GM12878 (cell line): ENCODE measurements around the gene CSNK1G2.

ENCODE experiments used
- BHLHE40 ChIP-seq, 2 experiments: fragments of 450-650 bp in 1 of 2; IDR thresholded peaks; 2 replicates each; pipeline ENCODE4 v1.6.1; 2011 to 2017; ENCODE audit warnings: low read depth in 2 of 2, borderline replicate concordance in 1 of 2, improper control_type of control experiment in 1 of 2, low read length in 1 of 2, mild to moderate bottlenecking in 1 of 2
- CEBPB ChIP-seq, 2 experiments: fragments of 150-350 bp in 1 of 2; IDR thresholded peaks; 2 replicates each; pipeline ENCODE4 v1.6.1; 2012 to 2014; ENCODE audit warnings: low read depth in 2 of 2, low read length in 2 of 2, borderline replicate concordance in 1 of 2, inconsistent platforms in 1 of 2
- EZH2 ChIP-seq: IDR thresholded peaks from 2 replicates; pipeline ENCODE4 v1.6.1; 2012; ENCODE audit warnings: low read depth, mild to moderate bottlenecking, control low read depth, inconsistent platforms, low read length, borderline replicate concordance; ENCODE audit not compliant: control insufficient read depth
- NR2F1 ChIP-seq: fragments of 450-650 bp; conservative IDR thresholded peaks from 2 replicates; pipeline ENCODE4 v1.6.1; 2017; ENCODE audit warnings: mild to moderate bottlenecking
- POLR2A ChIP-seq: IDR thresholded peaks from 2 replicates; pipeline ENCODE4 v1.6.1; 2011; ENCODE audit warnings: low read depth, mild to moderate bottlenecking, low read length
- POLR2AphosphoS2 ChIP-seq: IDR thresholded peaks from 2 replicates; pipeline ENCODE4 v1.6.1; 2011; ENCODE audit warnings: low read depth, mild to moderate bottlenecking, low read length, improper control_type of control experiment, moderate library complexity
- RFX5 ChIP-seq: IDR thresholded peaks from 2 replicates; pipeline ENCODE4 v1.6.1; 2011; ENCODE audit warnings: low read depth, low read length, improper control_type of control experiment
- YY1 ChIP-seq: IDR thresholded peaks from 2 replicates; pipeline ENCODE4 v1.6.1; 2011; ENCODE audit warnings: low read depth, mild to moderate bottlenecking, low read length
- ZNF207 ChIP-seq: fragments of 450-650 bp; IDR thresholded peaks from 2 replicates; pipeline ENCODE4 v1.6.1; 2014; ENCODE audit warnings: antibody characterized with exemption, mild to moderate bottlenecking, borderline replicate concordance
- TF ChIP-seq, protein P1 (sequence below), 3 experiments: IDR thresholded peaks in 2 of 3; conservative IDR thresholded peaks in 1 of 3; 2 replicates each; pipeline ENCODE4 v1.5.1; 2011; ENCODE audit warnings: low read depth in 3 of 3, low read length in 3 of 3, mild to moderate bottlenecking in 3 of 3, control low read depth in 2 of 3, moderate library complexity in 2 of 3, inconsistent platforms in 1 of 3, mixed read lengths in 1 of 3; ENCODE audit not compliant: control insufficient read depth in 2 of 3, insufficient read depth in 1 of 3; ENCODE audit errors: extremely low read depth in 1 of 3
- TF ChIP-seq, protein P2 (sequence below): IDR thresholded peaks from 2 replicates; pipeline ENCODE4 v1.6.1; 2011; ENCODE audit warnings: low read depth, low read length, improper control_type of control experiment, borderline replicate concordance
- TF ChIP-seq, protein P3 (sequence below): fragments of 450-650 bp; formaldehyde crosslinking; IDR thresholded peaks from 2 replicates; pipeline ENCODE4 v1.5.0; 2022; ENCODE audit warnings: mild to moderate bottlenecking, missing genetic modification characterization
- TF ChIP-seq, protein P4 (sequence below): IDR thresholded peaks from 2 replicates; pipeline ENCODE4 v1.6.1; 2011; ENCODE audit warnings: low read depth, mild to moderate bottlenecking, low read length, moderate library complexity, borderline replicate concordance; ENCODE audit errors: extremely low read depth
- TF ChIP-seq, protein P5 (sequence below): IDR thresholded peaks from 2 replicates; pipeline ENCODE4 v1.6.1; 2012; ENCODE audit warnings: low read length, inconsistent platforms

DNA sequence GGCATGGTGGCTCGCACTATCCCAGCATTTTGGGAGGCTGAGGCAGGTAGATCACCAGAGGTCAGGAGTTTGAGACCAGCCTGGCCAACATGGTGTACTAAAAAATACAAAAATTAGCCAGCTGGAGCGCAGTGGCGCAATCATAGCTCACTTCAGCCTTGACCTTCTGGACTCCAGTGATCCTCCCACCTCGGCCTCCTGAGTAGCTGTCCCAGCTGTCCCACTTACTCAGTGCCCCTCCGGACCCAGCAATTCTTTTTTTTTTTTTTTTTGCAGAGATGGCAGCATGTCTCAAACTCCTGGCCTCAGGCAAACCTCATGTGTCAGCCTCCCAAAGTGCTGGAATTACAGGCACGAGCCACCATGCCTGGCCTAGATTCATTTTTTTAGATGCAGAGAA, 38.0 kb upstream of the CSNK1G2 start:
- TF ChIP-seq, protein P1, sequence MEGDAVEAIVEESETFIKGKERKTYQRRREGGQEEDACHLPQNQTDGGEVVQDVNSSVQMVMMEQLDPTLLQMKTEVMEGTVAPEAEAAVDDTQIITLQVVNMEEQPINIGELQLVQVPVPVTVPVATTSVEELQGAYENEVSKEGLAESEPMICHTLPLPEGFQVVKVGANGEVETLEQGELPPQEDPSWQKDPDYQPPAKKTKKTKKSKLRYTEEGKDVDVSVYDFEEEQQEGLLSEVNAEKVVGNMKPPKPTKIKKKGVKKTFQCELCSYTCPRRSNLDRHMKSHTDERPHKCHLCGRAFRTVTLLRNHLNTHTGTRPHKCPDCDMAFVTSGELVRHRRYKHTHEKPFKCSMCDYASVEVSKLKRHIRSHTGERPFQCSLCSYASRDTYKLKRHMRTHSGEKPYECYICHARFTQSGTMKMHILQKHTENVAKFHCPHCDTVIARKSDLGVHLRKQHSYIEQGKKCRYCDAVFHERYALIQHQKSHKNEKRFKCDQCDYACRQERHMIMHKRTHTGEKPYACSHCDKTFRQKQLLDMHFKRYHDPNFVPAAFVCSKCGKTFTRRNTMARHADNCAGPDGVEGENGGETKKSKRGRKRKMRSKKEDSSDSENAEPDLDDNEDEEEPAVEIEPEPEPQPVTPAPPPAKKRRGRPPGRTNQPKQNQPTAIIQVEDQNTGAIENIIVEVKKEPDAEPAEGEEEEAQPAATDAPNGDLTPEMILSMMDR (IDR thresholded peaks at IDR 0.05 in 2 of 3, conservative IDR thresholded peaks at IDR 0.05 in 1 of 3; ENCODE audit: control insufficient read depth in 2 of 3, extremely low read depth in 1 of 3, insufficient read depth in 1 of 3, low read depth in 3 of 3, low read length in 3 of 3) = no peak
- TF ChIP-seq POLR2A = no peak
- TF ChIP-seq BHLHE40 (IDR thresholded peaks at IDR 0.05; ENCODE audit: borderline replicate concordance in 1 of 2, low read depth in 2 of 2, low read length in 1 of 2) = no peak
- TF ChIP-seq, protein P2, sequence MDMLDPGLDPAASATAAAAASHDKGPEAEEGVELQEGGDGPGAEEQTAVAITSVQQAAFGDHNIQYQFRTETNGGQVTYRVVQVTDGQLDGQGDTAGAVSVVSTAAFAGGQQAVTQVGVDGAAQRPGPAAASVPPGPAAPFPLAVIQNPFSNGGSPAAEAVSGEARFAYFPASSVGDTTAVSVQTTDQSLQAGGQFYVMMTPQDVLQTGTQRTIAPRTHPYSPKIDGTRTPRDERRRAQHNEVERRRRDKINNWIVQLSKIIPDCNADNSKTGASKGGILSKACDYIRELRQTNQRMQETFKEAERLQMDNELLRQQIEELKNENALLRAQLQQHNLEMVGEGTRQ = no peak
- TF ChIP-seq, protein P3, sequence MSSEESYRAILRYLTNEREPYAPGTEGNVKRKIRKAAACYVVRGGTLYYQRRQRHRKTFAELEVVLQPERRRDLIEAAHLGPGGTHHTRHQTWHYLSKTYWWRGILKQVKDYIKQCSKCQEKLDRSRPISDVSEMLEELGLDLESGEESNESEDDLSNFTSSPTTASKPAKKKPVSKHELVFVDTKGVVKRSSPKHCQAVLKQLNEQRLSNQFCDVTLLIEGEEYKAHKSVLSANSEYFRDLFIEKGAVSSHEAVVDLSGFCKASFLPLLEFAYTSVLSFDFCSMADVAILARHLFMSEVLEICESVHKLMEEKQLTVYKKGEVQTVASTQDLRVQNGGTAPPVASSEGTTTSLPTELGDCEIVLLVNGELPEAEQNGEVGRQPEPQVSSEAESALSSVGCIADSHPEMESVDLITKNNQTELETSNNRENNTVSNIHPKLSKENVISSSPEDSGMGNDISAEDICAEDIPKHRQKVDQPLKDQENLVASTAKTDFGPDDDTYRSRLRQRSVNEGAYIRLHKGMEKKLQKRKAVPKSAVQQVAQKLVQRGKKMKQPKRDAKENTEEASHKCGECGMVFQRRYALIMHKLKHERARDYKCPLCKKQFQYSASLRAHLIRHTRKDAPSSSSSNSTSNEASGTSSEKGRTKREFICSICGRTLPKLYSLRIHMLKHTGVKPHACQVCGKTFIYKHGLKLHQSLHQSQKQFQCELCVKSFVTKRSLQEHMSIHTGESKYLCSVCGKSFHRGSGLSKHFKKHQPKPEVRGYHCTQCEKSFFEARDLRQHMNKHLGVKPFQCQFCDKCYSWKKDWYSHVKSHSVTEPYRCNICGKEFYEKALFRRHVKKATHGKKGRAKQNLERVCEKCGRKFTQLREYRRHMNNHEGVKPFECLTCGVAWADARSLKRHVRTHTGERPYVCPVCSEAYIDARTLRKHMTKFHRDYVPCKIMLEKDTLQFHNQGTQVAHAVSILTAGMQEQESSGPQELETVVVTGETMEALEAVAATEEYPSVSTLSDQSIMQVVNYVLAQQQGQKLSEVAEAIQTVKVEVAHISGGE (CRISPR knock-in tag) = no peak
- TF ChIP-seq, protein P4, sequence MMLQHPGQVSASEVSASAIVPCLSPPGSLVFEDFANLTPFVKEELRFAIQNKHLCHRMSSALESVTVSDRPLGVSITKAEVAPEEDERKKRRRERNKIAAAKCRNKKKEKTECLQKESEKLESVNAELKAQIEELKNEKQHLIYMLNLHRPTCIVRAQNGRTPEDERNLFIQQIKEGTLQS = no peak
- no peak for TF ChIP-seq POLR2AphosphoS2
- TF ChIP-seq CEBPB (IDR thresholded peaks at IDR 0.05; ENCODE audit: borderline replicate concordance in 1 of 2, low read depth in 2 of 2, low read length in 2 of 2) = no peak
- TF ChIP-seq YY1 = no peak
- no peak for TF ChIP-seq ZNF207
- TF ChIP-seq EZH2 = no peak
- TF ChIP-seq NR2F1 = no peak
- TF ChIP-seq RFX5 = no peak
- TF ChIP-seq, protein P5, sequence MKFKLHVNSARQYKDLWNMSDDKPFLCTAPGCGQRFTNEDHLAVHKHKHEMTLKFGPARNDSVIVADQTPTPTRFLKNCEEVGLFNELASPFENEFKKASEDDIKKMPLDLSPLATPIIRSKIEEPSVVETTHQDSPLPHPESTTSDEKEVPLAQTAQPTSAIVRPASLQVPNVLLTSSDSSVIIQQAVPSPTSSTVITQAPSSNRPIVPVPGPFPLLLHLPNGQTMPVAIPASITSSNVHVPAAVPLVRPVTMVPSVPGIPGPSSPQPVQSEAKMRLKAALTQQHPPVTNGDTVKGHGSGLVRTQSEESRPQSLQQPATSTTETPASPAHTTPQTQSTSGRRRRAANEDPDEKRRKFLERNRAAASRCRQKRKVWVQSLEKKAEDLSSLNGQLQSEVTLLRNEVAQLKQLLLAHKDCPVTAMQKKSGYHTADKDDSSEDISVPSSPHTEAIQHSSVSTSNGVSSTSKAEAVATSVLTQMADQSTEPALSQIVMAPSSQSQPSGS = no peak
